Measurements from ENCODE around the gene KLHL3.

KLHL3 gene

DNA sequence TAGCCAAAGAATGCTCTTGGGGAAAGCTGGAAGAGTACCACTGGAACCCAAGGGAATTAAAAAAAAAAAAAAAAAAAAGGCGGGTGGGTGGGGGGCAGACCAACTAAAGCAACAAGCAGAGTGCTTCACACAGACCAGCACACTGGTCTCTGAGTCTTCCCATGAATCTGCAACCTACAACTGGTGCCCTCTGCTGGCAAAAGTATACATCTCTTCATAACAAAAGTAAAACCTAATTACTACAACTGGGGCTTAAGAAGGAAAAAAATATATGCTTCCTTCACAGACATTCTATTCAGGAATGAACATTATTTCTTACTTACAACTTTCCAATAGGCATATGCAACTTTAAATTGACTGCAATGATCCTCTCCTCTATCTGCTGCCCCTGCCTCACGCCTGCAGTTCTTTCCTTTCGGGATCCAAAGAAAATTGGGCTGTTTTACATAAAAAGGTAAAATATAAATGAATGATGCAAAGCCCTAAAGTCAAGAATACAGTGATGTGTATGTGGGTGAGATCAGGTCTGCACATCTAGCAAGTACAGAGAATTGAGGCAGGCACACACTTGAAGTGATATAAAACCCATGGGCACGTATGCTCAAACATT lies 7.2 kb upstream of the KLHL3 start:
- DNase-seq (ENCODE audit: low read depth), result no peak

DNA sequence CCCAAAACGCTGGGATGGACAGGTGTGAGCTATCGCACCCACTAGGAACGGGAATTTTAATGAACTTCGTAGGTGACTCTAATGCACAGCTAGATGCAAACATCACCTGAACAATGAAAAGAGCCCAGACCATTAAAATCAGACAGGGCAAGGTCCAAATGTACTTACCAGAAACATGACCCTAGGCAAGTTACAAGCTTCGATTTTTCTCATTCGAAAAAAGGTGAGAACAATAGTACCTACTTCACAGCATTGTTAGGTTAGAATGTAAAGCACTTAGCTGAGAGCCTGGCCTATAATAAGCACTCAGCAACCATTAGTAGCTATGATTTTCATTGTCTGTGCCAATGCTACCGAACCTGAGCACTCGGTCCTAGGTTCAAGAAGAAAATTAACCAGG lies 5.8 kb upstream of the KLHL3 start:
- DNase-seq (ENCODE audit: low read depth), result no peak

DNA sequence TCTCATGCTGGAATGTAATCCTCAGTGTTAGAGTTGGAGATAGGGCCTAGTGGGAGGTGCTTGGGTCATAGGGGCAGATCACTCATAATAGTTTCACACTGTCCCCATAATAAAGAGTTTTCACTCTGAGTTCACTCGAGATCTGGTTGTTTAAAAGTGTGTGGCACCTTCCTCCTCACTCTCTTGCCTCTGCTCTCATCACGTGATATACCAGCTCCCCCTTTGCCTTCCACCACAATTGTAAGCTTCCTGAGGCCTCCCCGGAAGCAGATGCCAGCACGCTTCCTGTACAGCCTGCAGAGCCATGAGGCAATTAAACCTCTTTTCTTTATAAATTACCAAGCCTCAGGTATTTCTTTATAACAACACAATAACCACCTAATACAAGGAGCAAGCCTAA lies 3.8 kb upstream of the KLHL3 start:
- DNase-seq (ENCODE audit: low read depth), result no peak

DNA sequence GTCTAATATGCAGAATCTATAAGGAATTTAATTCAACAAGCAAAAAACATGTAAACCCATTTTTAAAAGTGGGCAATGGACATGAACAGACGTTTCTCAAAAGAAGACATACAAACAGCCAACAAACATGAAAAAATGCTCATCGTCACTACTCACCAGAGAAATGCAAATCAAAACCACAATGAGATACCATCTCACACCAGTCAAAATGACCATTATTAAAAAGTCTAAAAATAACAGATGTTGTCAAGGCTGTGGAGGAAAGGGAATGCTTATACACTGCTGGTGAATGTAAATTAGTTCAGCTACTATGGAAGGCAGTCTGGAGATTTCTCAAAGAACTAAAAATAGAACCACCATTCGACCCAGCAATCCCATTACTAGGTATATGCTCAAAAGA lies 3.1 kb upstream of the KLHL3 start:
- no peak for DNase-seq (ENCODE audit: low read depth)

DNA sequence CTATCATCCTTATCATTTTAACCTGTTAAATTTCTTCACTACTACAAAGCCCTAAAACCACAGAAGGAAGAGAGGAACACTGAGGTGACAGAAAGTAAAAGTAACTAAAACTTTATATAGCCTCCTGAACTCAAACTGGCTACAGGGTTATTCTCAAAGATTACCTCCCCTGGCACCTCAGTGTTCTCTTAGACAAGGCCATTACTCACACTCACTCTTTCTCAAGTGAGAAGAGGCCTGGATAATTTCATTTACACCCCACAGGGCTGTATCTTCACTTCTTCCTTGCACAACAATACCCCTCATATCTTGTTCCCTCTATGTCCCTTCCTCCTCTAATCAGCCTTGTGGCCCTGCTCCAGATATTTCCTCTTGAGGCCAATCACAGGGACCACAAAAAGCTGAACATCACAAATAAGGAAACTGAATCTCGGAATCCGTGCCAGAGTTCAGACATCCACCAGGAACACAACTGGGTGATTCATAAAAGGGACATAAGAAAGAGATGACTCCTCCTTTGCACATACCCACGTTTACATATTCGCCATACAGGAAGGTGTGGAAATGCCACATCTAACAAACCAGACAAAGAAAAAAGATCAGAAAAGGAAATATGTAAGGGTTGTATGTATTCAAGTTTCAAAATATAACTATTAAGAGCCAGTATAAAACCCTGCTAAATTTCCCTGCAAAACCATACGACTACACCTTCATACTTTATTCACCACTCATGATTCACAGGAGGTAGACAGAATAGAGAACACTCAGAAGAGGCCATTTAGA lies 1.7 kb upstream of the KLHL3 start:
- DNase-seq (ENCODE audit: low read depth), result no peak

DNA sequence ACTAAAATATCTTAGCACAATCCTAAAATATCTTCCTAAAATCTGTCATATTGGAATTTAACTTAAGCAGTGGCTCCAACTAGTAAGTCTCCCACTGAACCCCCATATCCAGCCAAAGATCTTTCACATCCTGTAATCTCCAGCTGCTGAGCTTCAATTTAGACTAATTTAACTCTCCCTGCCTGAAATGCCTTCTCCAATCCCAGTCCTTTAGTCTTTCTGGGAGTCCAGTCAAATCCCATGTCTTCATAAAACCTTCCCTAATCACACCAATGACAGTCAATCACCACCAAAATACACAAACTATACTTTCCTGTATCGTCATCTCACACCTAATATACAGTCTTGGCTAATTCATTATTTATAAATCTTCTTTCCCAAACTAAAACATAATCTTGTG lies 607 bp upstream of the KLHL3 start:
- DNase-seq (ENCODE audit: low read depth), result no peak

DNA sequence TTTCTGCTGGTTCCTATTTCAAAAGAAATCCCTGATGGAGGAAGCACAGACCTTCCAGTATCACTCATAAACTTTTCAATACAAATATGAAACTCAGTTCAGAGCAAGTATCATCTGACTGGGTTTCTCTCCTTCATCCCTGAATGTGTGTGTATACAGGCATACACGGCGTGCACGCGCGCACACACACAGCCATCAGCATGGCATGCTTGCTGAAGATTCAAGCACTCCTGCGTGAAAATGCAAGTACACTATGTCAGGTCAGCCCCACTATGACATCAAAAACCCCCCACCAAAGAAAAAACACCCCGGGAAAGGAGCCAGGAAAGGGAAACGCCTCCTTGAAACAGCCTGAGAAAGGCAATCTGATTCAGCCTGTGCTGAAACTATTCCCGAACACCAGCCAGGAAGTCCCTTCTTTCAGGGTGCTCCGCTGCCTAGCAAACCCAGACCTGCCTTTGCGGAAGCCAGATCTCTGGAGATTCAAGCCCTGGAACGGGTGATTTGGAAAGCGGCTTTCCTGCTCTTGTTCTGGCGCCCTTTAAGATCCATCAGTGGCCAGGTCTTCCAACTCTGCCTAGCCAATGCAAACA lies 831 bp downstream of the KLHL3 start:
- DNase-seq (ENCODE audit: low read depth), result no peak

DNA sequence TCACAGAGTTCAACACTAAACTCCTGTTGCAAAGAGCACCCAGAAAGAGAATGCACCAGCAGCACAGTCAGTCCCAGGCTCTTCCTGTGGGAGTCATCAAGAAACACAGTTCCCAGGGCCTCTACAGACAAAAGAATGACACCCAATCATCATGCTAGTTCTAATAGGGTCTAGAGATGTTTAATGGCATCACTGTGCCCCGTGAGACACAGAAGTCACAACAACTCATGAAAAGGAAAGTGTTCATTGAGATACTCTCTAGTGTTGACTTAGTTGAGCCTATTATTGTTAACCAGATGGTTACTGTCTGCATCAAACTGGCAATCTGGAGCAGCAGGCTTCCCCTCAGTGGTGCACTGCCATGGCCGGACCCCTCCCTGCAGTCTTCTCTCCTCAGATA lies 1.6 kb downstream of the KLHL3 start:
- no peak for DNase-seq (ENCODE audit: low read depth)

DNA sequence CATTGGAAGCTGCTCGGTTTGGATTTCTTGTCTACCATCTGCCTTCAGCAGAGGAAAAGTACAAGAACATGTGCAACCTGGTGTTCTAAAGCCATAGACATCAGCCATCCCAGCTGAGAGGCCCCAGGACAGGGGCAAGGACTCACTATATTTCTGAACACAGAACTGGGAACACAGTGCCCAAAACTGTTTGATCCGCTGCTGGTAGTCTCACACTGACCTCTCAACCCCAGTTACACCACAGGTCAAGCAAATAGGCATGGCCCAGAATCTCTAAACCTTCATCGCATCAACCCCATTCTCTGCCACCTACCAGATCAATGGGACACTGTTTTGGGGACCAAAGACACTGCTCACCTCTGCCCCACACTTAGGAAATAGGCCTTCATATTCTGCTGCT lies 2.0 kb downstream of the KLHL3 start:
- no peak for DNase-seq (ENCODE audit: low read depth)

DNA sequence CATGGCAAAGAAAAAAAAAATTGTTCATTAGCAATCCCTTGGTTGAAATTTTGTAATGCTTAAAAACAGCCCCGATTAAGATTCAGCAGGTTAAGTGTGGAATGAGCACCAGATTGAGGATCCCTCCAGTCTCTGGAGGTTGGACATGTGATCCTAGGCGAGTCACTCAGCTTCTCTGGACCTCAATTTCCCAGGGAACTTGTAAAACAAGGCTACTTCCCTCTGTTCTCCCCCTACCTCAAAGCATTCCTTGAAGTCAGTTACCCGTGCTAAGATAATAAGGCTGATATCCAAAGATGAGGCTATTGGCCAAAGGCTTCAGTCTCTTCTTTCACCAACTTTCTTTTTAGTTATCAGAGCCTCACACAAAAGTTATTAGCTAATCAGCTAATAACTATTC lies 2.9 kb downstream of the KLHL3 start:
- no peak for DNase-seq (ENCODE audit: low read depth)

DNA sequence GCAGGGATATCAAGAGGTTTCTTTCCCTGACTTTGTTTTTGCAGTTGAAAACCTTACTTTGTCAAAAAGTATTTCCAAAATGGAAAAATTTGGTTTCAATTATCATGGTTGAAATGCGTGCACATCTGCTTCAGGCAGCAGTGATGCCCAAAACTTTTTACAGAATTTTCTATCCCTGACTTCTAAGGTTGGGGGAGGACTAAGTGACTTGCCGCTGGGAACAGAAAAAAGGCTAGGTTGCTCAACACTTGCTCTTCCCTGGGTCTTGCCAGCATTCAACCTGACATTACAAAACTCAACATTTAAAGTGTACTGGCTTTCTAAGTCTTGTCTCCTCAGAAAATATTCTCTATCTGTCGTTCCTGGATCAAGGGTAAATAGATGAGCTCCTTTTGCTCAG lies 4.7 kb downstream of the KLHL3 start:
- DNase-seq (ENCODE audit: low read depth), result no peak

DNA sequence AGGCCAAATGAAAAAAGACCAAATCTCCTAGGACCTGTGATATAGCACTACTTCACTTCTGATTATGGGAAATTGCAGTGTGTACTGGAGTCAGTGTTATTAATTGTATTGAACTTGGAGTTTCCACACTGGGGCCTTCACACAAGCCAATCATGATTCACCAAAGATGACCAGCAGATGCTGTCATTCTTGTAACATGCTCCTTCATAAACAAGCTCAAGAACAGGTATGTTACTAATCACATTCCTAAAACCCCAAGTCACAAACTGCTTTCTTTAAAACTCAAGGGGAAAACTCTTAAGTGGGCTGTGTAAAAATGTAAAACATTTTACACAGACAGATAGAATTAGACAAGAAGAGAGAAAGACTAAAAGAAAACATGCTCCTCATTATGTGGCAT lies 5.6 kb downstream of the KLHL3 start:
- DNase-seq (ENCODE audit: low read depth), result no peak

DNA sequence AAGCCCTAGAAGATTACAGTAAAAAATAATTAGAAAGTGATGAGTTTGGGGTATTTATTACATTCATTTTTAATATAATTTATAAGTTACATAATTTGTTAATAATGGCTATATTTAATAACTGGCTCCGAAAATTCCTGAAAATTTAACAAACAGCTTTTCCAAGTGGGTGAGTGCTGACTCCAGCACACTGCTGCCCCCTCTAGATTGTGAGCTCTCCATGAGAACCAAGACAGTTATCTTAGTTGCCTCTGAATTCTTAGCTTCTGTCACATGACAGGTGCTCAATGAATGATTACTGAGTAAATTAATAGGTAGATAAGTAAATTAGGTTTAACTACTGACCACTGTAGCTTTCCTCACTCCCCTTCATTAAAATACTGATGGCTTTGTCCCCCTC lies 7.8 kb downstream of the KLHL3 start:
- DNase-seq (ENCODE audit: low read depth), result no peak

DNA sequence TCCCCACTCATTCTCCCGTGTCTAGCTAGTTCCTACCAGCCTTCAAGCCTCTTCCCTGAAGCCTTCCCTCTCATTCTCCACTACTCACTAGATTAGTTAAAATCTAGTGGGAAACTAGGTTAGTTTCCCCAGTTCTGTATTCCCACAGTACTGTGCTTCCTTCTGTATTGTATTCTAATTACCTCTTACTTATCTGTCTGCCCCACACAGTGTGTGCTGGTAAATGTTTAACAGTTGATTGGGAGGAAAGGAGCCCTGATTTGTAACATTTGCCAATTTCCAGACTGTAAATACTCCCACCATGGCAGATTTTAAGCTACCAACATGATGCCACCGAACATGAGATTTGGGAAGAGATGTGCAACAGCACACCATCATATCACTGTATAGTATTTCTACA lies 8.3 kb downstream of the KLHL3 start:
- DNase-seq (ENCODE audit: low read depth), result no peak

DNA sequence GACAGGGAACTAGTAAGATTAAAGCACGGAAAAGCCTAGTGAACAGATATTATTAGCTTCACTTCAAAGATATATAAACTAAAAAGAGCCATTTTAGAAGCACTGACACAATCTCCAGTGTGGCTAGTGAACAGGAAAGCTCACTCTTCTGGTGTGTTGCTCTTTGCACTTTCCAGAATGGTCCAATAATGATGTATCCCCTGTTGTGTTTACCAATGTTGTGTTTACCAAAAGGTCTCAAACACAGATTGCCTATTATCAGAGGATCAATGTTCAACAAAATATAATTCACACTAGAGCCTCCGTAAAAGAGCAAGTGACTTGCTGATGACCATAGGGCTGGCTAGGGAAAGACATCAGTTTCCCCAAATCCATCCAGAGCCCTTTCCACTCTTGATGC lies 11.6 kb downstream of the KLHL3 start:
- DNase-seq (ENCODE audit: low read depth), result no peak

DNA sequence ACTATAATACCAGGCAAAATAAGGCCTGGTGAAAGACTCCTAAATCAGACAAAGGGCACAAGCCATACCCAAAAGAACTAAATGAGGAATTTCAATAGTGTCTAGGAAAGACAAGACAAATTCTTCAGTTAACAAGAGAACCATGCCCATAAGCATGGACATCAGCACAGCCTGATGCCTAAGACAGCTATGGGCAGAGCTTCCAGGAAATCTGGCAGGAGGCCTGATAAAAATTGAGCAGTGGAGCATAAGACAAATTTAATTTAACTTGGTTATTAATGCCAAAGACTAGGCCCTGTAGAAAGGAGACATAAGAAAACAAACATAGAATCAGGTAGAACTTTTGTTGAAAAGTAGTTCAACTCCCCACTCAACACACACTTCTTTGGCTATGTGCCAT lies 17.3 kb downstream of the KLHL3 start:
- no peak for DNase-seq (ENCODE audit: low read depth)

DNA sequence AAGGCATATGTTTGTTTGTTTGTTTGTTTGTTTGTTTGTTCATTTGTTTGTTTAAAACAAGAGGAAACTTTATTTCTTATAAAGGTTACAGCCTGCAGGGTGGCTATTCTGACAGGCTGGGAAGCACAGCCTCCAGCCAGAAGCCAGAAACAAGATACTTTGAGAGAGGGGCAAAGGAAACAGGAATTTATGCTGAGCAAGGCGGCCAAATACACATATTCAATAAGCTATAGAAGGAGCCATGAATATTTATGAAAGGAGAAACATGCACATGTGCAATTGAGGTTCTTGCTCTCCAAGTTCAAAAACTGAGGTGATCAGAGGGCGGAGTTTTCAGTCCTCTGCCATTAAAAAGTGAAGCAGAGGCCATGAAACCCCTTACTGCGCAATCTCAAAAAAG lies 19.6 kb downstream of the KLHL3 start:
- DNase-seq (ENCODE audit: low read depth), result no peak

DNA sequence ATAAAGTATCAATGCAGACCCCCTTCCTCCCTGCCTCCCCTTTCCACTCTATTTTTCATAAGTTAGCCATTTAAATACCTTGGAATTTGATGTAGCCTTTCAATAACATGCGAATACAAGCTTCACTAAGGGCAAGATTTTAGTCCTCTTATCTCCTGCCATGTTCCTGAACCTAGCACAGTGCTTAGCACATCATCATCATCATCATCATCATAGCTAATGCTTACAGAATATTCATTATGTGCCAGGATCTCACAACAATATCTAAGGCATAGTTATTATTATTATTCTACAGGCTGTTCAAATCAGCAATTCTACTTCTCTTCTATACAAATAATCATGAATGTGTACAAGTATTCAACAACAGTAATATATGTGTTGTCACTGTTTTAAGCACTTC lies 20.4 kb downstream of the KLHL3 start:
- DNase-seq (ENCODE audit: low read depth), result no peak

DNA sequence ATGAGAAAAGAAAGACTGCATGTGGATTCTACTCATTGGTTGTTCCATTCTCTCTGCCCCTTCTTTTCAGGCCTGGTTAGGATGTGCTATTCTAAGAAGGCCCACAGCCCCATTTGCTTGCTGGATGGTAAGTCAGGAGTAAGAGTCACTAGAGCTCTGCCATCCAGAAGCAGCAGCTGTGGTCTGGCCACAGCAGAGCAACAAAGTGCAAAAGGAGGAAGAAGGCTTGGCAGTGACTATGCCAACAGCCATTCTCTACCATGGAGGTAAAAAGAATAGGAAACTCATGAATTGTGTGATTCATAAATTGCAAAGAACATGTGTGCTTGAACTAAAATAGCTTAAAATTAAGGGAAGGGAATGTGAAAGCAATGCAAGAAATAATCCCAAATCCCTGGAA lies 20.9 kb downstream of the KLHL3 start:
- no peak for DNase-seq (ENCODE audit: low read depth)

DNA sequence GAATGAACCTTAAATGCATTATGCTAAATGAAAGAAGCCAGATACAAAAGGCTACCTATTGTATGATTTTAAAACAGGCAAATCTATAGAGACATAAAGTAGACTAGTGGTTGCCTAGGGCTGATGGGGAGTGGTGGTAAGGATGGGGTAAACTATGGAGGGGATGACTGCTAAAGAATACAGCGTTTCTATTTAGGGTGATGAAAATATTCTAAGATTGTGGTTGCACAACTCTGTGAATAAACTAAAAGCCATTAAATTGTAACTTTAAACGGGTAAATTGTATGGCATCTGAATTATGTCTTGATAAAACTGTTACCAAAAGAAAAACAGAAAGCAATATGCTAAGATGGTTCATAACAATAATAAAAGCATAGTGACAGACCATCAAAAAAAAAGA lies 21.4 kb downstream of the KLHL3 start:
- DNase-seq (ENCODE audit: low read depth), result no peak

DNA sequence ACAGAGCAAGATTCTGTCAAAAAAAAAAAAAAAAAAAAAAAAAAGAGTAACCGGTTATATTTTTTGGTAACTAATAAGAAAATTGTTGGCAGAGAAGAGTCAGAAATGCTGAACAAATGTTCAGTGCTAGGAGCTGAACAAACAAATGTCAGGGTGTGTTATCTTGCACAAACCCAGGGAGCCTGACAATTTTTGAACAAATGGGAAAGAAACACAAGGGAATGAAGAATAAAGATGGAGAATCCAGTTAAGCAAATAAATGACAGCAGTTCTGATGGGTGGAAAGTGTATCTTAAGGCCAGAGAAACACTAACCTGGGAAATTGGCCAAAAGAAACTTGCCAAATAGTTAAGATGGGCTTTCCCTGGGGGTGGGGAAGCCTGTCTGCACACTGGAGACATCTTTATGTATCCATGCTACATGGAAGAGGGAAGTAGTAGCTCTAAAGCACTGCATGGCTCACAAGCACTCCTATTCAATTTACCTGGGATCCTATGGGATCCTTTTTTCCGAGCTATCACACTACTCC lies 23.7 kb downstream of the KLHL3 start:
- no peak for DNase-seq (ENCODE audit: low read depth)

DNA sequence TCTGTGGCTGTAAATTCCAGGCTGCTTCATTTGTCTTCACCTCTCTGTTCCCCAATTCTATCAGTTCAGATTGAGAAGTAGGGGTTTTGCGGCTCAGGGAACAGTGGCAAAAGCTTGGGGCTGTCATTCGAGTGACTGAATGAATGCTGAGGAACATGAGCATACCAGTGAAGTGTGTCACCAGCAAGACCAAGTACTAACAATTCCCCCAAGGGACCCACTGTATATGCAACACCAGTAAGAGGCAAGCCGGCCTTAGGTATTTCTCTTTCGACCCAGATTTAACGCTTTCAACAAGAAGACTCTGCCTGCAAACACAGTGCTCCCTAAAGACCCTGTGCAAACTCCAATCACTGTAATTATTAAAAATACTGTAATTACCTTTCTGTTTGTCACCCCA lies 25.8 kb downstream of the KLHL3 start:
- DNase-seq (ENCODE audit: low read depth), result no peak

DNA sequence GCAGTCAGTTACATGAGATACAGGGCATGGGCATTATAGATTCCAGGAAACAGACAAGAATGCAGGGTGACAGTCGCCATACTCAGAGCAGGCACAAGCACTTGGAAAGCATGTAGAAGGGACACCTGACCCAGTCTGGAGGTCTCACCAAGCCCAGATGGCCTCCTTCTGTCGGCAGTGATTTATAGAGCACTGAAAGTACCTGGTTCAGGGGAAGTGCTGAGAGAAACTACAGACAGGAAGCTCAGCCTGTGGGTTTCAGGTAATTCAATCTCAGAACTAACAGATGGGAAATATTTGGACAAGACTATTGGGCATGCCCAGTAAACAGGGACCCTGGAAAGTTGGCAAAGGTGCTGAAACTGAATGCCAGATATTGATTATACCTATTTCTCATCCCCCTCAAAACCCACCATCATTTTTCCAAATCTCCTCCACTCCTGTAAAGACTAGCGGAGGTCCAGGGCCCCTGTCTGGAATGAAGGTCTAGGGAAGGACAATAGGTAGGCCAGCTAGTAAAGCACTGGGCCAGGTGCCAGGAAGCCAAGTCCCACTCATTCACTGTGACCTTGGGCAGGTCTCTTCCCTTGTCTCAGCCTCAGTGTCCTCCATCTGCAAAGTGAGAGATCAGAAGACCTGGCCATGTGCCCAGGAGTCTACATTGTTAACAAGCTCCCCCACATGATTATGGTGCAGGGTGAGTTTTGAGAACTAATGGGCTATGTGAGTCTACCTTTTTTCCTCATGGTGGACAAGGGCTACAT lies 26.9 kb downstream of the KLHL3 start:
- no peak for DNase-seq (ENCODE audit: low read depth)

All from non-pigmented ciliary epithelial cell (primary cell).